ENCODE data around the gene DGKI. TPM values are rescaled to one million over a fixed set of nuclear protein-coding genes. Genes with fewer than 3 reads are reported as not detected.

Gene DGKI
- total RNA-seq, 1 donor: 4.7 TPM

DNA sequence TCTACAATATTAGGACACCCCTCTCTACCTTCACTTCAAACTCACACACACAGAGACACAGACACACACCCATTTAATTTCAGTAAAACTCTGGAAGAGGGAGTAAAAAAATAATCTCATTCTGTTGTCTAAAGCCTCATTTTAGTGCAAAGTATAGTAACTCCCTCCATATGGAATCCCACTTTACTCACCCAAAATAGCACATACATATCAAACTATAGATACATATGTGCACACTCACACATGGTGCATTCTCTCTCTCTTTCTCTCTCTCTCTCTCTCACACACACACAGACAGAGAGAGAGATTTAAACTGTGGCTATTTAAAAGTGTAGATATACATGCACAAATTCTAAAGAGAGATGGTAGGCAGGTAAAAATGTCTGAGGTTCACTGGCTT, 323.6 kb downstream of the DGKI start:
- H3K4me3 ChIP-seq (ENCODE audit: low read depth, low read length): no peak overlapping the region
- no peak for TF ChIP-seq CTCF (IDR thresholded peaks at IDR 0.05; ENCODE audit: insufficient read depth, low read length)
- DNase-seq (ENCODE audit: low read depth): no peak

DNA sequence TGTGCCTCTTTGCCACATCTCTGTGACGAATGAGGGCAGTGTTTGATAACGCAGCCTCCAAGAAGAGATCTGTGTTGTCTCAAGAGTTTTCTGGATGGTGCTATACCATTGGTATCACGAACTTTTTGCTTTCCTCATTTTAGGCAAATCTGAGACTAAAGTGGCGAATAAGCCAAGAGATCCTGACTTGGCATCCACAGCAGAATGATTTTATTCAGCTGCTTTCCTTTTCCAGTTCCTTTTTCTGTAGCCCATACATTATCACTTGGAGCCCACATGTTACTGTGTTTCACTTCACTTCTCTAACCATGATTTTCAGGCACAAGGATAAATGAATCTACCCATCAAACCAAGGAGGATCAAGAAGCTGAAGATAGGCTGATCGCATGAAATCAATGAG, 325.3 kb downstream of the DGKI start:
- TF ChIP-seq CTCF (IDR thresholded peaks at IDR 0.05; ENCODE audit: insufficient read depth, low read length): no peak
- DNase-seq (ENCODE audit: low read depth): no peak
- H3K4me3 ChIP-seq (ENCODE audit: low read depth, low read length): no peak overlapping the region

- H3K4me3 ChIP-seq (ENCODE audit: low read depth, low read length): no peak overlapping the region
- TF ChIP-seq CTCF (IDR thresholded peaks at IDR 0.05; ENCODE audit: insufficient read depth, low read length): no peak
- DNase-seq (ENCODE audit: low read depth): peak; percentile 25
These were observed 326.8 kb downstream of the DGKI start for GRCh38 chr7:137519947-137520346.

DNA sequence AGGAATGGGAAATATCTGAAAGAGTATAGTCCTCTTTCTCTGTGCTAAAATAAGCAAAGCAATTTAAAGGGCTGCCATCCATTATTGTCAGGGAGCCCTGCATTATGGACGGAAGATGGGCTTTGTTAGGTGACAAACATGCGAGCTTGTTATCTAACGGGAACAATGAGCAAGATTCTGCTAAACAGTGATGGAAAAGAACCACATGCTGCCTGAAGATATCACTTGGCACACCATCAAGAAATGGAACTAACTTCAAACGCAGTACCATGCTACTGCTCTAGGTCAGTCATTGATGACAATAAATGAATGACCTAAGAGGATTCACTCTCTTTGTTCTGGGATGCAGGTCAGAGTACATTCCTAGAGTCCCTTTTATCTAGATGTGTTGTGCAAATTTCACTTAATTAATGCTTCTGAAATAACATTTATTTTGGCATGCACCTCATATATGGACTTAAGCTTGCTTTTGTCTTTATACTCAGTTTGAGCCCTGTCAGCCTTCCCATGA, 327.5 kb downstream of the DGKI start:
- H3K4me3 ChIP-seq (ENCODE audit: low read depth, low read length): no peak overlapping the region
- DNase-seq (ENCODE audit: low read depth): no peak
- no peak for TF ChIP-seq CTCF (IDR thresholded peaks at IDR 0.05; ENCODE audit: insufficient read depth, low read length)

- H3K4me3 ChIP-seq (ENCODE audit: low read depth, low read length): no peak overlapping the region
- TF ChIP-seq CTCF (IDR thresholded peaks at IDR 0.05; ENCODE audit: insufficient read depth, low read length): no peak
- DNase-seq (ENCODE audit: low read depth): no peak
These were observed 333.7 kb downstream of the DGKI start for GRCh38 chr7:137513091-137513490.

DNA sequence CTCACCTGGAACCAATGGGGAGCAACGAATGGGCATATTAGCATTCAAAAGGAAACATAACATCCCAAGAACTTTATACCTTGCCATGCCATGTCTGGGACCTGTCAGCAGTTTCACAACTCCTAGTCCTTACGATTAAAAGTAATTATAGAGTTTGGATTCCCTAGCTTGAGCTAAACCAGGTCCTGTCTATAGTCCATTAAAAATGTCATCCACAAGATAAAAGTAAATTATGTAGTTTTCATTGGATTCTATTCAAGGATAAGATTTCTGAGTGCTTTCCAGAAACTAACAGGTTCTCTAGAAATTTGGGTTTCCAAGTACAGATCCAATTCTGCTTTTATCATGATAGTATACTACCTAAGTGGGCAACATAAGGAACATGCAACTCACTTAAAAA, 339.7 kb downstream of the DGKI start:
- TF ChIP-seq CTCF (IDR thresholded peaks at IDR 0.05; ENCODE audit: insufficient read depth, low read length): no peak
- H3K4me3 ChIP-seq (ENCODE audit: low read depth, low read length): no peak overlapping the region
- peak; percentile 34 for DNase-seq (ENCODE audit: low read depth)

GRCh38 chr7:137506031-137506430, 340.7 kb downstream of the DGKI start:
- H3K4me3 ChIP-seq (ENCODE audit: low read depth, low read length): no peak overlapping the region
- DNase-seq (ENCODE audit: low read depth): no peak
- no peak for TF ChIP-seq CTCF (IDR thresholded peaks at IDR 0.05; ENCODE audit: insufficient read depth, low read length)

Measured in fibroblast of the aortic adventitia (primary cell).